HepG2 (cell line): ENCODE data around the gene WDR31. TPM values are rescaled to one million over a fixed set of nuclear protein-coding genes. Genes with fewer than 3 reads are reported as not detected.

Source experiments
- ELF1 ChIP-seq: sonication (generic); formaldehyde crosslinking; IDR thresholded peaks from 2 replicates; pipeline ENCODE4 v1.4.0; 2020; ENCODE audit warnings: missing genetic modification reagents
- FOXK1 ChIP-seq: sonication (generic); formaldehyde crosslinking; IDR thresholded peaks from 2 replicates; pipeline ENCODE4 v1.4.0; 2020; ENCODE audit warnings: low read depth, missing genetic modification reagents, borderline replicate concordance
- HDAC1 ChIP-seq: sonication (generic); formaldehyde crosslinking; IDR thresholded peaks from 2 replicates; pipeline ENCODE4 v1.5.1; 2020; ENCODE audit warnings: mild to moderate bottlenecking, missing genetic modification reagents
- HMG20B ChIP-seq: conservative IDR thresholded peaks from 2 replicates; pipeline ENCODE4 v1.6.1; 2016; ENCODE audit warnings: missing genetic modification reagents, missing compliant biosample characterization
- HNRNPH1 ChIP-seq: fragments of 200-400 bp; formaldehyde crosslinking; optimal IDR thresholded peaks from 2 replicates; pipeline ENCODE3; 2017; ENCODE audit warnings: mild to moderate bottlenecking, low read depth, low read length
- JARID2 ChIP-seq: sonication (generic); formaldehyde crosslinking; IDR thresholded peaks from 2 replicates; pipeline ENCODE4 v1.8.1; 2023; ENCODE audit warnings: missing genetic modification reagents, inconsistent platforms; ENCODE audit not compliant: insufficient replicate concordance
- KLF16 ChIP-seq, 2 experiments: sonication (generic) in 1 of 2; formaldehyde crosslinking in 1 of 2; IDR thresholded peaks; 2 replicates each; pipeline versions ENCODE4 v1.6.1 to v1.8.0; 2016 to 2023; ENCODE audit warnings: missing genetic modification reagents in 2 of 2, missing compliant biosample characterization in 1 of 2
- NFRKB ChIP-seq: fragments of 450-650 bp; IDR thresholded peaks from 2 replicates; pipeline ENCODE4 v1.6.1; 2017
- PRMT3 ChIP-seq: sonication (generic); formaldehyde crosslinking; IDR thresholded peaks from 2 replicates; pipeline ENCODE4 v1.8.1; 2022; ENCODE audit warnings: low read depth, mild to moderate bottlenecking, moderate library complexity, missing genetic modification reagents, borderline replicate concordance
- RELA ChIP-seq: sonication (generic); formaldehyde crosslinking; IDR thresholded peaks from 2 replicates; pipeline ENCODE4 v1.4.0; 2020; ENCODE audit warnings: missing genetic modification reagents
- TEAD3 ChIP-seq: optimal IDR thresholded peaks from 2 replicates; pipeline ENCODE3; 2016; ENCODE audit warnings: borderline replicate concordance
- THYN1 ChIP-seq: sonication (generic); formaldehyde crosslinking; IDR thresholded peaks from 2 replicates; pipeline ENCODE4 v1.8.1; 2023; ENCODE audit warnings: low read depth, mild to moderate bottlenecking, moderate library complexity, missing genetic modification reagents, borderline replicate concordance
- ZNF12 ChIP-seq: sonication (generic); formaldehyde crosslinking; IDR thresholded peaks from 2 replicates; pipeline ENCODE4 v1.5.0; 2020; ENCODE audit warnings: missing genetic modification reagents
- ZNF615 ChIP-seq: sonication (generic); formaldehyde crosslinking; IDR thresholded peaks from 2 replicates; pipeline ENCODE4 v1.5.0; 2020; ENCODE audit warnings: mild to moderate bottlenecking, missing genetic modification reagents, borderline replicate concordance
- ZNF670 ChIP-seq: sonication (generic); formaldehyde crosslinking; IDR thresholded peaks from 2 replicates; pipeline ENCODE4 v1.8.0; 2022; ENCODE audit warnings: mild to moderate bottlenecking, missing genetic modification reagents, borderline replicate concordance
- ZNF878 ChIP-seq: sonication (generic); formaldehyde crosslinking; IDR thresholded peaks from 2 replicates; pipeline ENCODE4 v1.8.1; 2023; ENCODE audit warnings: mild to moderate bottlenecking, missing genetic modification reagents, moderate library complexity
- polyA plus RNA-seq, 8 experiments: library from polyadenylated mRNA; depleted of rRNA in 3 of 8; stranded (reverse) in 7 of 8; unstranded in 1 of 8; fragments of >200 nt; fragmentation: Illumina TruSeq in 4 of 8; extraction: Trizol in 4 of 8; gene quantifications; 2 replicates each; pipeline versions ENCODE4 v1.2.1 to v1.2.3, GENCODE V29; 2011 to 2016; ENCODE audit warnings: low read depth in 4 of 8, missing spikeins in 1 of 8, mixed read lengths in 1 of 8; ENCODE audit not compliant: insufficient read depth in 1 of 8
- total RNA-seq, 5 experiments: library from RNA; depleted of rRNA; stranded (reverse); fragments of >200 nt; fragmentation: Illumina TruSeq; extraction: Trizol; gene quantifications; 2 replicates each; pipeline ENCODE4 v1.2.3, GENCODE V29; 2016; ENCODE audit warnings: low read depth in 1 of 5
- TF ChIP-seq, protein P1 (sequence below): sonication (generic); formaldehyde crosslinking; IDR thresholded peaks from 2 replicates; pipeline ENCODE4 v1.4.0; 2020; ENCODE audit warnings: missing genetic modification reagents, borderline replicate concordance
- TF ChIP-seq, protein P2 (sequence below): sonication (generic); formaldehyde crosslinking; IDR thresholded peaks from 2 replicates; pipeline ENCODE4 v1.8.0; 2022; ENCODE audit warnings: mild to moderate bottlenecking, missing genetic modification reagents
- TF ChIP-seq, protein P3 (sequence below): sonication (generic); formaldehyde crosslinking; IDR thresholded peaks from 2 replicates; pipeline ENCODE4 v1.4.0; 2020; ENCODE audit warnings: mild to moderate bottlenecking, missing genetic modification reagents
- TF ChIP-seq, protein P4 (sequence below): sonication (generic); formaldehyde crosslinking; IDR thresholded peaks from 2 replicates; pipeline ENCODE4 v1.4.0; 2020; ENCODE audit warnings: missing genetic modification reagents, mild to moderate bottlenecking, borderline replicate concordance
- TF ChIP-seq, protein P5 (sequence below): IDR thresholded peaks from 2 replicates; pipeline ENCODE4 v1.6.1; 2016

Gene WDR31
- total and polyA plus RNA-seq, 2 of the 13 experiments (the other 11 are each of a cell fraction or from before 2014, with no cell fraction given), result 0.33 to 1.7 TPM

DNA sequence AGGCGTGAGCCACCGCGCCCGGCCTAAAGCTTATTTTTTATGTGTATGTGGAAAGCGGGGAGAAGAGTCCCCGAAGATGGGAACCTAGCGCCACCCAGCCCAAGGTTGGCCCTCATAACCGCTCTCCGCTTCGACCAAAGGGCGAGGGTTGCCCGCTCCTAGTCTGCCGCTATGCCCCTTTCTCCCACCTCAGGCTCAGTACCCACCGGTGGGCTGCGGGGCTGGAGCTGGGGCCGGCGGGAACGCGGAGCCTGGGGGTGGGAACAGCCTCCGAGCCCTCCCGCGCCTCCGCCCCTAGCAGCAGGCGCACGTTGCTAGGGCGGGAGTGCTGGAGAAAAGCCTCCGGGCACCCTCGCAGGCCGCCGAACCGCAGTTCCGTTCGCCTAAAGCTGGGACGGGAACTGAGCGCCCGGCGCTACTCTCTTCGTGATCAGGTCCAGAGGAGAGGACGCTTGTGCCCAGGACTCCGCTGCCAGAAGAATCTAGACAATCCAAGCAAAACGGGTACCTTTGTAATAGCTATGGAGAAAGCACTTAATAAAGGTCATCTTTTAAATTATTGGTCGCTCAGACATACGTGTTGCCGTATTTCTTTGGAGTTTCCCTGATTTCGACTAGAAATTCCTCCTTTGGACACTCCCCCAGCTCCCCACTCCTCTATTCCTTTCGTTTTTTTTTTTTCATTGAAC is at the start of gene WDR31 (continued):
- TF ChIP-seq PRMT3 (CRISPR knock-in tag), result no peak
- peak; percentile 45 for TF ChIP-seq JARID2 (CRISPR knock-in tag)
- peak; percentile 80 for TF ChIP-seq ZNF12 (CRISPR knock-in tag)
- TF ChIP-seq FOXK1 (CRISPR knock-in tag), result peak; percentile 91
- TF ChIP-seq THYN1, result no peak
- peak in 1 of 2 experiments; percentile 92; a peak in 2 of 4 replicates for TF ChIP-seq KLF16 (CRISPR knock-in tag; IDR thresholded peaks at IDR 0.05)
- no peak for TF ChIP-seq NFRKB
- TF ChIP-seq, protein P1, sequence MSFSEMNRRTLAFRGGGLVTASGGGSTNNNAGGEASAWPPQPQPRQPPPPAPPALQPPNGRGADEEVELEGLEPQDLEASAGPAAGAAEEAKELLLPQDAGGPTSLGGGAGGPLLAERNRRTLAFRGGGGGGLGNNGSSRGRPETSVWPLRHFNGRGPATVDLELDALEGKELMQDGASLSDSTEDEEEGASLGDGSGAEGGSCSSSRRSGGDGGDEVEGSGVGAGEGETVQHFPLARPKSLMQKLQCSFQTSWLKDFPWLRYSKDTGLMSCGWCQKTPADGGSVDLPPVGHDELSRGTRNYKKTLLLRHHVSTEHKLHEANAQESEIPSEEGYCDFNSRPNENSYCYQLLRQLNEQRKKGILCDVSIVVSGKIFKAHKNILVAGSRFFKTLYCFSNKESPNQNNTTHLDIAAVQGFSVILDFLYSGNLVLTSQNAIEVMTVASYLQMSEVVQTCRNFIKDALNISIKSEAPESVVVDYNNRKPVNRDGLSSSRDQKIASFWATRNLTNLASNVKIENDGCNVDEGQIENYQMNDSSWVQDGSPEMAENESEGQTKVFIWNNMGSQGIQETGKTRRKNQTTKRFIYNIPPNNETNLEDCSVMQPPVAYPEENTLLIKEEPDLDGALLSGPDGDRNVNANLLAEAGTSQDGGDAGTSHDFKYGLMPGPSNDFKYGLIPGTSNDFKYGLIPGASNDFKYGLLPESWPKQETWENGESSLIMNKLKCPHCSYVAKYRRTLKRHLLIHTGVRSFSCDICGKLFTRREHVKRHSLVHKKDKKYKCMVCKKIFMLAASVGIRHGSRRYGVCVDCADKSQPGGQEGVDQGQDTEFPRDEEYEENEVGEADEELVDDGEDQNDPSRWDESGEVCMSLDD, result no peak; the same call in 1 of the 2 replicates
- peak; percentile 73 for TF ChIP-seq TEAD3 (CRISPR knock-in tag)
- TF ChIP-seq, protein P2, sequence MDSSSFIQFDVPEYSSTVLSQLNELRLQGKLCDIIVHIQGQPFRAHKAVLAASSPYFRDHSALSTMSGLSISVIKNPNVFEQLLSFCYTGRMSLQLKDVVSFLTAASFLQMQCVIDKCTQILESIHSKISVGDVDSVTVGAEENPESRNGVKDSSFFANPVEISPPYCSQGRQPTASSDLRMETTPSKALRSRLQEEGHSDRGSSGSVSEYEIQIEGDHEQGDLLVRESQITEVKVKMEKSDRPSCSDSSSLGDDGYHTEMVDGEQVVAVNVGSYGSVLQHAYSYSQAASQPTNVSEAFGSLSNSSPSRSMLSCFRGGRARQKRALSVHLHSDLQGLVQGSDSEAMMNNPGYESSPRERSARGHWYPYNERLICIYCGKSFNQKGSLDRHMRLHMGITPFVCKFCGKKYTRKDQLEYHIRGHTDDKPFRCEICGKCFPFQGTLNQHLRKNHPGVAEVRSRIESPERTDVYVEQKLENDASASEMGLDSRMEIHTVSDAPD (CRISPR knock-in tag), result peak; percentile 44; the same call in 1 of the 2 replicates
- peak; percentile 35; the same call in 1 of the 2 replicates for TF ChIP-seq ZNF615
- no peak for TF ChIP-seq HNRNPH1
- peak; percentile 76 for TF ChIP-seq ELF1 (CRISPR knock-in tag)
- TF ChIP-seq ZNF670 (CRISPR knock-in tag), result peak; percentile 97
- TF ChIP-seq, protein P3, sequence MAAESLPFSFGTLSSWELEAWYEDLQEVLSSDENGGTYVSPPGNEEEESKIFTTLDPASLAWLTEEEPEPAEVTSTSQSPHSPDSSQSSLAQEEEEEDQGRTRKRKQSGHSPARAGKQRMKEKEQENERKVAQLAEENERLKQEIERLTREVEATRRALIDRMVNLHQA (CRISPR knock-in tag), result no peak
- TF ChIP-seq, protein P4, sequence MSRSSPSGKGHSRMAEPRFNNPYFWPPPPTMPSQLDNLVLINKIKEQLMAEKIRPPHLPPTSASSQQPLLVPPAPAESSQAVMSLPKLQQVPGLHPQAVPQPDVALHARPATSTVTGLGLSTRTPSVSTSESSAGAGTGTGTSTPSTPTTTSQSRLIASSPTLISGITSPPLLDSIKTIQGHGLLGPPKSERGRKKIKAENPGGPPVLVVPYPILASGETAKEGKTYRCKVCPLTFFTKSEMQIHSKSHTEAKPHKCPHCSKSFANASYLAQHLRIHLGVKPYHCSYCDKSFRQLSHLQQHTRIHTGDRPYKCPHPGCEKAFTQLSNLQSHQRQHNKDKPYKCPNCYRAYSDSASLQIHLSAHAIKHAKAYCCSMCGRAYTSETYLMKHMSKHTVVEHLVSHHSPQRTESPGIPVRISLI (CRISPR knock-in tag), result peak; percentile 62; the same call in 1 of the 2 replicates
- TF ChIP-seq RELA (CRISPR knock-in tag), result no peak
- peak; percentile 96 for TF ChIP-seq HDAC1 (CRISPR knock-in tag)
- TF ChIP-seq ZNF878 (CRISPR knock-in tag), result no peak
- TF ChIP-seq, protein P5, sequence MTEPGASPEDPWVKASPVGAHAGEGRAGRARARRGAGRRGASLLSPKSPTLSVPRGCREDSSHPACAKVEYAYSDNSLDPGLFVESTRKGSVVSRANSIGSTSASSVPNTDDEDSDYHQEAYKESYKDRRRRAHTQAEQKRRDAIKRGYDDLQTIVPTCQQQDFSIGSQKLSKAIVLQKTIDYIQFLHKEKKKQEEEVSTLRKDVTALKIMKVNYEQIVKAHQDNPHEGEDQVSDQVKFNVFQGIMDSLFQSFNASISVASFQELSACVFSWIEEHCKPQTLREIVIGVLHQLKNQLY (CRISPR knock-in tag), result 0 out of 2 replicates have a peak, but pooled peaks have one; percentile 68
- TF ChIP-seq HMG20B (CRISPR knock-in tag), result peak; percentile 78; the same call in 1 of the 2 replicates
